ENCODE results near the gene PPP1R3G. TPM values are rescaled to one million over a fixed set of nuclear protein-coding genes. Genes with fewer than 3 reads are reported as not detected.

Gene PPP1R3G
- total and polyA plus RNA-seq, 12 donors, result 3.8 to 12.2 (median 8.0) TPM

DNA sequence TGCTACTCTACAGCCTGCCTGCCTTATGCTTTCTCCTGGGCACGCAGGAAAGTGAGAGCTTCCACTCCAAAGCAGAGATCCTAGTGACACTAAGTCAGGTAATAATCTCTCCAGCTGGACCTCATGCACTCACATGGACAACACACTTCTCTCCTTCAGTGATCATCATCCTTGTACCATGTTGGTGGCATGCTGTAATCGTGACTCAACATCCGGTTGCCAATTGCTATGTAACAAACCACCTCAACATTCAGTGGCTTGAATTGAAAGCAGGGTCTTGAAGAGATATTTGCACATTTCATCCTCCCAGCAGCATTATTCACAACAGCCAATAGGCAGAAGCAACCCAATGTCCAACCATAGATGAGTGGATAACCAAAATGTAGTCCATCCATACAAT is 40.3 kb upstream of the PPP1R3G start:
- H3K36me3 ChIP-seq, result no peaks in the 10 kb centered on the region
- H3K27me3 ChIP-seq, result no peaks in the 10 kb centered on the region
- no peak for DNase-seq
- no peaks in the 10 kb centered on the region for H3K4me1 ChIP-seq
- H3K4me3 ChIP-seq, result no peak overlapping the region
- ATAC-seq, result no peak
- no peak overlapping the region for H3K27ac ChIP-seq
- peaks cover 0 to 6% (median 0%) of the 10 kb centered on the region in 11 donors for H3K9me3 ChIP-seq
- intact Hi-C loops (cut with DNase I), result no loop called here
- TF ChIP-seq CTCF (IDR thresholded peaks at IDR 0.05), result no peak
- 77 to 83% methylated on average over 3 of the region's 3 CpGs for WGBS, 2 donors

DNA sequence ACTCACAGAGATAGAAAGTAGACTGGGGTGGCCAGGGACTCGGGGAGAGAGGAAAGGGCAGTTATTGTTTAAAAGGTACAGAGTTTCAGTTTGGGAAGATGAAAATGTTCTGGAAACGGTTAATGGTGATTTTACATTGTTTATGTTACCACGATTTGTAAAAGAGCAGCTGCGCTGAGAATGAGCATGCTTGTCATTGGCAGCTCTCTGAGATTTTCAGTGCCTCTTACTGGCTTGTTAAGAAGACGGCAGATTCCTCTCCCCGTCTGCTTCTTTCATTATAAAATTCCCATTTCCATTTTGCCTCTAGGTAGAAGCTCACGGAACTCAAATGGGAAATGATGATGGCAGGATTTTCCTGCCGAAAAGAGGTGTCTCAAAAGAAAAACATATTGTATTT is 39.7 kb upstream of the PPP1R3G start:
- peaks cover 0 to 11% (median 0%) of the 10 kb centered on the region in 11 donors for H3K9me3 ChIP-seq
- intact Hi-C loops (cut with DNase I), result no loop called here
- no peak overlapping the region for H3K27ac ChIP-seq
- ATAC-seq, result no peak
- 77 to 78% methylated on average over 8 of the region's 8 CpGs for WGBS, 2 donors
- H3K27me3 ChIP-seq, result no peaks in the 10 kb centered on the region
- TF ChIP-seq CTCF (IDR thresholded peaks at IDR 0.05), result no peak
- DNase-seq, result no peak
- no peaks in the 10 kb centered on the region for H3K36me3 ChIP-seq
- no peaks in the 10 kb centered on the region for H3K4me1 ChIP-seq
- H3K4me3 ChIP-seq, result no peak overlapping the region

GRCh38 chr6:5046430-5046829 is 38.7 kb upstream of the PPP1R3G start:
- Histone ChIP-seq H3K9me3 (peaks cover 0 to 21% (median 10%) of the 10 kb centered on the region in 11 donors), H3K27ac (no peak overlapping the region), H3K4me3 (no peak overlapping the region), H3K27me3 (no peaks in the 10 kb centered on the region), H3K4me1 (no peaks in the 10 kb centered on the region), H3K36me3 (no peaks in the 10 kb centered on the region)
- WGBS, 2 donors, result 89 to 95% methylated on average over 9 of the region's 9 CpGs
- DNase-seq (no peak), ATAC-seq (no peak)
- TF ChIP-seq CTCF (IDR thresholded peaks at IDR 0.05), result no peak
- intact Hi-C loops (cut with DNase I), result no loop called here

DNA sequence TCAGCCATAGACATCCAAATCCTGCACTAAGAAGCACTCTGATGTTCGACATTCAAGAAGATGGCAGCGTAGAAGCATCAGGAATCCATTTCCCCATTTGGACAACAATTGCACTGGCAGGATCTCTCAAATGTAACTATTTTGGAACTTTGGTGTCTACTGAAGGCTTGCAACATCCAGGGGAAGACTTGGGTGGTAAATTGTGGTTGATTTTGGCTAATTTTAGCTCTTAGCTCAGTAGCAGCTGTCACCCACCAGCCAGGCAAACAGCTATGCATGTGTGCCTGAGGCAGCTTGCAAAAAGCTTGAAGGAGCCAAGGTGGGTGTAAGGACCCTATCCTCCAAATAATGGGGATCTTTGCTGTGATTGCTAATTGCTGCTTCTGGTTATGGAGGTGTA is 35.1 kb upstream of the PPP1R3G start:
- Histone ChIP-seq H3K4me1 (peaks cover 0 to 10% (median 0%) of the 10 kb centered on the region in 9 donors), H3K9me3 (peaks cover 0 to 29% (median 11%) of the 10 kb centered on the region in 11 donors), H3K27me3 (no peaks in the 10 kb centered on the region), H3K27ac (no peak overlapping the region), H3K36me3 (no peaks in the 10 kb centered on the region), H3K4me3 (no peak overlapping the region)
- no peak for DNase-seq
- no peak for ATAC-seq
- intact Hi-C loops (cut with DNase I), result loop anchor here in 4 of 10 donors (10.0 kb wide), 4 partner anchors 65 to 355 kb away; no protein-coding TSS in a partner anchor
- no peak for TF ChIP-seq CTCF (IDR thresholded peaks at IDR 0.05)
- 96% methylated on average over 2 of the region's 2 CpGs for WGBS, 2 donors

All from heart right ventricle (tissue), 16 donors.